NT2/D1 (cell line): ENCODE results near the gene ADORA2A.
"Not testable (repeated sequence)": the region's sequence is repeated elsewhere in the genome, so short reads cannot be mapped to it uniquely, and the experiment has no call there.

Source experiments
- DNase-seq: peaks from one replicate; pipeline ENCODE4 v3.0.0-alpha.2; 2011; ENCODE audit warnings: low read depth, low spot score
- H3K27me3 ChIP-seq: 2 replicates; pipeline ENCODE4 v1.6.0; 2011; ENCODE audit warnings: mild to moderate bottlenecking; ENCODE audit not compliant: insufficient read length, insufficient read depth
- H3K36me3 ChIP-seq: 2 replicates; pipeline ENCODE4 v1.6.1; 2011; ENCODE audit warnings: mild to moderate bottlenecking, low read length, mixed read lengths; ENCODE audit not compliant: insufficient read depth, insufficient read length
- H3K4me1 ChIP-seq: 2 replicates; pipeline ENCODE4 v1.5.1; 2011; ENCODE audit not compliant: insufficient read depth, insufficient read length
- H3K4me3 ChIP-seq: 2 replicates; pipeline ENCODE4 v1.5.1; 2011; ENCODE audit warnings: low read depth; ENCODE audit not compliant: insufficient read length
- H3K9ac ChIP-seq: 2 replicates; pipeline ENCODE4 v1.6.0; 2011; ENCODE audit warnings: low read depth; ENCODE audit not compliant: insufficient read length
- H3K9me3 ChIP-seq: 2 replicates; pipeline ENCODE4 v1.5.1; 2011; ENCODE audit warnings: mild to moderate bottlenecking, low read length; ENCODE audit not compliant: insufficient read depth
- SUZ12 ChIP-seq: IDR thresholded peaks from 2 replicates; pipeline ENCODE4 v1.6.1; 2011; ENCODE audit not compliant: insufficient read length, insufficient read depth; ENCODE audit errors: extremely low read depth
- YY1 ChIP-seq: IDR thresholded peaks from 2 replicates; pipeline ENCODE4 v1.6.1; 2011; ENCODE audit not compliant: insufficient read length, insufficient read depth
- ZNF274 ChIP-seq: IDR thresholded peaks from 2 replicates; pipeline ENCODE4 v1.6.1; 2011; ENCODE audit warnings: mild to moderate bottlenecking, low read depth, low read length

Gene ADORA2A

DNA sequence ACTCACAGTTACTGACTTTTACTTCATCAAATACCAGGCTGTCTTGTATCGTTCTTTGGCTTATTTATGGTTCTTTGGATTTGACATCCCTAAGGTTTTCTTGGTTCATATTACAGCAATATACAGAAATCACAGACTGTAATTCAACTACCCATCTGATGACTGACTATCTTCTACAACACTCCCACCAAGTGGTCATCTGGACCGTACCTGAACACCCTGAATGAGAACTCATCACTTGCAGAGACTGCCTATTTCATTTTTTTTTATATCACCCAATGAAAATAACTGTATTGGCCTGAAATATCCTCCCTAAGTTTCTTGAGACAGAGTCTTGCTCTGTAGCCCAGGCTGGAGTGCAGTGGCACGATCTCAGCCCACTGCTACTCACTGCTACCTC lies 58.2 kb downstream of the ADORA2A start:
- no peak for TF ChIP-seq YY1
- TF ChIP-seq SUZ12, result no peak
- no peak for TF ChIP-seq ZNF274
- DNase-seq, result no peak
- no peaks in the 10 kb centered on the region for H3K9me3 ChIP-seq
- H3K36me3 ChIP-seq, result no peaks in the 10 kb centered on the region
- no peaks in the 10 kb centered on the region for H3K4me1 ChIP-seq
- no peaks in the 10 kb centered on the region for H3K27me3 ChIP-seq
- H3K4me3 ChIP-seq, result no peak overlapping the region
- H3K9ac ChIP-seq, result no peak overlapping the region

GRCh38 chr22:24486501-24486921 lies 59.1 kb downstream of the ADORA2A start:
- Histone ChIP-seq H3K4me3 (no peak overlapping the region), H3K9ac (no peak overlapping the region), H3K9me3 (no peaks in the 10 kb centered on the region), H3K4me1 (no peaks in the 10 kb centered on the region), H3K36me3 (no peaks in the 10 kb centered on the region), H3K27me3 (no peaks in the 10 kb centered on the region)
- no peak for DNase-seq
- no peak for TF ChIP-seq YY1
- no peak for TF ChIP-seq SUZ12
- TF ChIP-seq ZNF274, result no peak

DNA sequence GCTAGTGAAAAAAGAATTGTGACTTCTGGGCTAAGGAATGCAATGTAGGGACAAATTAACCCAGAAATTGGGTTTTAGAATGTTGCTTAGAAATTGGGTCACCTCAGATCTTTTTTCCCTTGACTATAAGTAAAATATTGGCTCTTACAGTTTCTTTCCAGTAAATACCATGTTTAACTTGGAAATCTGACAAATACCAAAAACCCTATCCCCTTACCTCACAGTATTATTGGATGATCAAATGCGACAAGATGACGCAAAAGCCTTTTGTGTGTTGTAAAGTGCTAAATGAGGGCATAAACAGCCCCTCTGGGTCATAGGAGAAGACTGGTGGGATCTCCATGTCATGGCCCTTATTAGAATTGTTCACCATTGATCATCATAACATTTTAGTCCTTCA lies 61.6 kb downstream of the ADORA2A start:
- Histone ChIP-seq H3K9me3 (no peaks in the 10 kb centered on the region), H3K9ac (no peak overlapping the region), H3K27me3 (peaks cover 18% of the 10 kb centered on the region), H3K4me1 (no peaks in the 10 kb centered on the region), H3K36me3 (no peaks in the 10 kb centered on the region), H3K4me3 (no peak overlapping the region)
- no peak for TF ChIP-seq SUZ12
- no peak for TF ChIP-seq ZNF274
- TF ChIP-seq YY1, result no peak
- DNase-seq, result no peak

DNA sequence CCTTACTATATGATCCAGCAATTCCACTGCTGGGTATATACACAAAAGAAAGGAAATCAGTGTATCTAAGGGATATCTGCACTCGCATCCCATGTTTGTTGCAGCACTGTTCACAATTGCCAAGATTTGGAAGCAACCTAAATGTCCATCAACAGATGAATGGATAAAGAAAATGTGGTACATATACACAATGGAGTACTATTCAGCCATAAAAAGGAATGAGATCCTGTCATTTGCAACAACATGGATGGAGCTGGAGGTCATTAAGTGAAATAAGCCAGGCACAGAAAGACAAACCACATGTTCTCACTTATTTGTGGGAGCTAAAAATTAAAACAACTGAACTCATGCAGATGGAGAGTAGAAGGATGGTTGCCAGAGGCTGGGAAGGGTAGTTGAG lies 62.0 kb downstream of the ADORA2A start:
- H3K27me3 ChIP-seq, result peaks cover 22% of the 10 kb centered on the region
- not testable (repeated sequence) for H3K4me3 ChIP-seq, H3K9ac ChIP-seq, H3K36me3 ChIP-seq, H3K4me1 ChIP-seq, H3K9me3 ChIP-seq, DNase-seq
